Left ventricle myocardium inferior (tissue), 1 donor: ENCODE results near the gene LSP1. TPM values are rescaled to one million over a fixed set of nuclear protein-coding genes. Genes with fewer than 3 reads are reported as not detected.

Source experiments
- DNase-seq: peaks from one replicate; pipeline ENCODE4 v3.0.0-alpha.2; 2020
- H3K27ac ChIP-seq: fragments of 200-600 bp; replicated peaks from 2 replicates; pipeline ENCODE4 v1.8.0; 2021
- H3K27me3 ChIP-seq: fragments of 200-600 bp; 2 replicates; pipeline ENCODE4 v1.8.0; 2021; ENCODE audit warnings: low read depth
- H3K36me3 ChIP-seq: fragments of 200-600 bp; 2 replicates; pipeline ENCODE4 v1.8.0; 2021
- H3K4me1 ChIP-seq: fragments of 200-600 bp; 2 replicates; pipeline ENCODE4 v1.8.0; 2021
- H3K4me3 ChIP-seq: fragments of 200-600 bp; 2 replicates; pipeline ENCODE4 v1.8.0; 2021; ENCODE audit warnings: mild to moderate bottlenecking, moderate library complexity
- H3K9me3 ChIP-seq: fragments of 200-600 bp; replicated peaks from 2 replicates; pipeline ENCODE4 v1.8.0; 2021
- intact Hi-C: fragments of 100-400 bp; cut with micrococcal nuclease; formaldehyde crosslinking; loops from one replicate; pipeline ENCODE4 v1.11.0; 2022
- total RNA-seq: library from RNA; stranded (reverse); fragmentation: NEBNext Ultra II Directional; extraction: Animal tissue kit (Norgen Biotek cat#: 25700); gene quantifications from one replicate; pipeline ENCODE4 v1.2.1, GENCODE V29; 2021
- TF ChIP-seq, protein P1 (sequence below): fragments of 200-600 bp; IDR thresholded peaks from 2 replicates; pipeline ENCODE4 v1.8.0; 2021; ENCODE audit warnings: antibody characterized with exemption, mild to moderate bottlenecking, borderline replicate concordance
- donor health status: DM: no; HTN: yes; CAD: no; lungs with severe emphysema.

LSP1 gene
- total RNA-seq, 1 donor from 2014 or later, result 19.7 TPM

GRCh38 chr11:1821562-1821961, 31.3 kb upstream of the LSP1 start:
- H3K27ac ChIP-seq, result no peak overlapping the region
- intact Hi-C loops, result no loop called here
- TF ChIP-seq, protein P1, sequence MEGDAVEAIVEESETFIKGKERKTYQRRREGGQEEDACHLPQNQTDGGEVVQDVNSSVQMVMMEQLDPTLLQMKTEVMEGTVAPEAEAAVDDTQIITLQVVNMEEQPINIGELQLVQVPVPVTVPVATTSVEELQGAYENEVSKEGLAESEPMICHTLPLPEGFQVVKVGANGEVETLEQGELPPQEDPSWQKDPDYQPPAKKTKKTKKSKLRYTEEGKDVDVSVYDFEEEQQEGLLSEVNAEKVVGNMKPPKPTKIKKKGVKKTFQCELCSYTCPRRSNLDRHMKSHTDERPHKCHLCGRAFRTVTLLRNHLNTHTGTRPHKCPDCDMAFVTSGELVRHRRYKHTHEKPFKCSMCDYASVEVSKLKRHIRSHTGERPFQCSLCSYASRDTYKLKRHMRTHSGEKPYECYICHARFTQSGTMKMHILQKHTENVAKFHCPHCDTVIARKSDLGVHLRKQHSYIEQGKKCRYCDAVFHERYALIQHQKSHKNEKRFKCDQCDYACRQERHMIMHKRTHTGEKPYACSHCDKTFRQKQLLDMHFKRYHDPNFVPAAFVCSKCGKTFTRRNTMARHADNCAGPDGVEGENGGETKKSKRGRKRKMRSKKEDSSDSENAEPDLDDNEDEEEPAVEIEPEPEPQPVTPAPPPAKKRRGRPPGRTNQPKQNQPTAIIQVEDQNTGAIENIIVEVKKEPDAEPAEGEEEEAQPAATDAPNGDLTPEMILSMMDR, result no peak

DNA sequence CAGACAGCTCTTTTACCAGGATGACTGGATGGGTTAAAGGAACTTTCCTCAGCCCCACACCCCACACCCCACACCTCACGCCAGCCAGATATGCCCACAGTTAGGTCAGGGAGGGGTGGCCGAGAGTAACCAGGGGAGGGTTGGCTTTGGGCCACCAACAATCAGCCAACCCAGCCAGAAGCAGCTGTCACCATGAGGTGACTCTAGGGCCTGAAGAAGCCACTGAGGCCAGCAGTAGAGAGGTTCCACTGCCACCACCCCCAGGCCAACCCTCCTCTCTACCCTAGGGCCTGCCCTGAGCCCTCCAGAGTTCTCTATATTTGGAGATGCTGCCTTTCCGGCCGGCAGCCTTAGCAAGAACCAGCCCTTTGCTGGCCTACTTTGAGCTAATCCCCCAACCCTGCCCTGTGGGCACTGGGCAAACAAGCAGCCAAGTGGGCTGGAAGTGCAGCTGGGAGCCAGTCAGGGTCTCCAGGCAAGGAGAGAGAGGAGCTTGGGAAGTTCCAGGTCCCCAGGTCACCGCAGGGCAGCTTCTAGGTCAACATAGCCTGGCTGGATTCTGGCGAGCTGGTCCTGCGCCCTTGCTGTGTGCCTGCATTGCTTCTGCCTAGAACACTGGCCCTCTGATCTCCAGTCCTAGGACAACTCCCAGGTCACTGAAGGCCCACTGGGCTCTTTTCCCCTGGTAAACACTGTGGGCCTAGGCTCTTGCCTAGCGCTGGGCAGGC, 30.1 kb upstream of the LSP1 start:
- Histone ChIP-seq H3K27me3 (peaks cover 14% of the 10 kb centered on the region), H3K36me3 (no peaks in the 10 kb centered on the region), H3K4me1 (peaks cover 15% of the 10 kb centered on the region), H3K9me3 (peaks cover 18% of the 10 kb centered on the region), H3K27ac (no peak overlapping the region), H3K4me3 (no peak overlapping the region)
- no peak for DNase-seq
- intact Hi-C loops, result no loop called here
- TF ChIP-seq, protein P1, result no peak

More at GRCh38 chr11:1821562-1821961, 31.3 kb upstream of the LSP1 start:
- H3K4me3 ChIP-seq, result no peak overlapping the region
- H3K36me3 ChIP-seq, result no peaks in the 10 kb centered on the region
- peaks cover 13% of the 10 kb centered on the region for H3K27me3 ChIP-seq
- DNase-seq, result no peak
- peaks cover 24% of the 10 kb centered on the region for H3K9me3 ChIP-seq
- peaks cover 2% of the 10 kb centered on the region for H3K4me1 ChIP-seq

DNA sequence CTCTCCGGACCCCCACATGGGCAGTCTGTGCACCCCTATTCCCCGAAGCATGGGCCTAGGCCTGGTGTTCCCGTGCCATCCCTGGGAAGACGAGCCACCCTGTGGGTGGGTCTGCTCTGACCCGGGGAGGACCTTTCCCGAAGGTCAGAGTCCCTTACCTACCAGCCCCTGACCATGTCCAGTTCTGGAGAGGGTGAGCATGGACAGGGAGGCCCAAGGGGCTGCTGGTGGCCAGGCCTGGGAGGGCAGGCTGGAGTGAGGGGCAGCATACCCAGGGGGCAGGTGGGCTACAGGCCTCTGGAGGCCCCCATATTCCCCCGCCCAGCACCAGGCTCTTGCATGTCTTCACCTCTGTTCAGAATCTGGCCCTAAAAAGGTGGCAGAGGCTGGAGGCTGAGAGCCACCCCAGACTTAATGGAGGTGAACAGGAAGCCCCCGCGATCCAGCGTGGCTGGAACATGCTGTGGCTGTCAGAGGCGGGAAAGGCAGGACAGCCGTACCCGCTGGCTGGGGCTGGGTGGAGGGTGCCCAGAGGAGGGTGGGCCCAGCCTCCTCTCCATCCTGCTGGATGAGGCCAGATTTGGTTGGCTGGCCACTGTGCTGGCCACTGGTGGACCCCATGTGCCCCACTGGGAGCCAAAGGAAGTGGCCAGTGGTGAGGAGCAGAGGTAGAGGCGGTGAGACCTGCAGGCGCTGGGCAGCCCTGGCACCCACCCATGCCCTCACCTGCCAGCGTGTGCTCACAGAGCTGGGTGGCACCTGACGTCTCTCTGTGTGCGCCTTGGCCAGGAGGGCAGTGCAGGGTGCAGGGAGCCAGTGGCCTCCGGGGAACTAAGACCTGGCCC, 29.3 kb upstream of the LSP1 start:
- Histone ChIP-seq H3K4me3 (no peak overlapping the region), H3K4me1 (peaks cover 16% of the 10 kb centered on the region), H3K36me3 (no peaks in the 10 kb centered on the region), H3K27me3 (peaks cover 18% of the 10 kb centered on the region), H3K9me3 (peaks cover 10% of the 10 kb centered on the region), H3K27ac (no peak overlapping the region)
- no peak for DNase-seq
- intact Hi-C loops, result no loop called here
- TF ChIP-seq, protein P1, result no peak

GRCh38 chr11:1824221-1825038, 28.5 kb upstream of the LSP1 start:
- H3K27ac ChIP-seq, result no peak overlapping the region
- peaks cover 16% of the 10 kb centered on the region for H3K4me1 ChIP-seq
- intact Hi-C loops, result no loop called here
- peaks cover 19% of the 10 kb centered on the region for H3K27me3 ChIP-seq
- DNase-seq, result no peak
- TF ChIP-seq, protein P1, result no peak
- H3K4me3 ChIP-seq, result no peak overlapping the region
- H3K9me3 ChIP-seq, result peaks cover 1% of the 10 kb centered on the region
- no peaks in the 10 kb centered on the region for H3K36me3 ChIP-seq

DNA sequence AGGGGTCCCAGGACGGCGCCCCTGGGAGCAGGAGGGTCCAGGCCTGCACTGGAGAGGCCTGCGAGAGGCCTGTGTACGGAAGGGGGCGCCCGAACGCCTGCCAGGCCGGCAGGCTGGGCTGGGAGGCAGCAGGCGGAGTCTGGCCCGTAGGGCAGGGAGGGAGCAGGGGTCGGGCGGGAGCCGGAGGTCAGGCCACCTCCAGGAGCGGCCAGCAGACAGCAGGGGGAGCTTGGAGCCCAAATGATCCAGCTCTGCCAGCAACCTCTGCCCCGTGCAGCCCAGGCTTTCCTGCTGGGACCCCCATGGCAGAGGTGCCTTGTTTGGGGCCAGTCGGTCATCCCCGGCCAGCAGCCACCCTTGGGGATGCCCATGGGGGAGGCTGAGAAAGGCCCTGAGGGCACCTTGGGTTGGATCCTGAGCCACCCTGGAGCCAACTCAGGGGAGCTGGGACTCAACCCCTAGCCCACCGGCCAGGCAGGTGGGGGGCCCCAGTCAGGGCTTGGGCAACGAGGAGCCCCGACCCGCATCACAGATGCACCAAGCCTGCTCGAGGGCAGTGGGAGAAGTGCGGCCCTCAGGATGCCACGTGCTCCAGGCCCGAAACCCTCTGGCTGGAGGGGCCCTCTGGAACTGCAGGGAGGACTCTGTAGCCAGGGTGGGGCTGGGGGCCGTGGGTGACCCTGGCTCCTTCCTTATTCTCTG, 27.7 kb upstream of the LSP1 start:
- H3K36me3 ChIP-seq, result no peaks in the 10 kb centered on the region
- no peak overlapping the region for H3K4me3 ChIP-seq
- peaks cover 16% of the 10 kb centered on the region for H3K4me1 ChIP-seq
- intact Hi-C loops, result no loop called here
- no peaks in the 10 kb centered on the region for H3K9me3 ChIP-seq
- no peak overlapping the region for H3K27ac ChIP-seq
- H3K27me3 ChIP-seq, result peaks cover 21% of the 10 kb centered on the region
- TF ChIP-seq, protein P1, result peak; percentile 54
- DNase-seq, result peak; percentile 50
